Osteocyte (in vitro differentiated cells): ENCODE results near the gene KLHL14. TPM values are rescaled to one million over a fixed set of nuclear protein-coding genes. Genes with fewer than 3 reads are reported as not detected.

ENCODE experiments used
- DNase-seq: peaks from one replicate; pipeline ENCODE4 v3.0.0; 2021; ENCODE audit warnings: mixed read lengths; ENCODE audit not compliant: unreplicated experiment; ENCODE audit errors: extremely low spot score
- H3K27ac Mint-ChIP-seq: one replicate; pipeline ENCODE4 v1.8.0; 2021; ENCODE audit warnings: mild to moderate bottlenecking, mixed read lengths; ENCODE audit not compliant: unreplicated experiment
- H3K27me3 Mint-ChIP-seq: one replicate; pipeline ENCODE4 v1.8.0; 2021; ENCODE audit warnings: mixed read lengths; ENCODE audit not compliant: unreplicated experiment
- H3K36me3 Mint-ChIP-seq: one replicate; pipeline ENCODE4 v1.8.0; 2021; ENCODE audit warnings: mixed read lengths; ENCODE audit not compliant: unreplicated experiment
- H3K4me1 Mint-ChIP-seq: one replicate; pipeline ENCODE4 v1.8.0; 2021; ENCODE audit warnings: mixed read lengths; ENCODE audit not compliant: unreplicated experiment
- H3K4me3 Mint-ChIP-seq: one replicate; pipeline ENCODE4 v1.8.0; 2021; ENCODE audit warnings: mild to moderate bottlenecking, moderate library complexity, mixed read lengths; ENCODE audit not compliant: unreplicated experiment
- H3K9me3 Mint-ChIP-seq: one replicate; pipeline ENCODE4 v1.8.0; 2021; ENCODE audit warnings: mixed read lengths; ENCODE audit not compliant: unreplicated experiment
- total RNA-seq: library from RNA; stranded (reverse); gene quantifications from 2 replicates; pipeline ENCODE4 v1.2.1, GENCODE V29; 2021
- TF ChIP-seq, protein P1 (sequence below): fragments of 200-600 bp; sonication (generic); IDR thresholded peaks from 2 replicates; pipeline ENCODE4 v1.5.0; 2021; ENCODE audit warnings: antibody characterized with exemption, mild to moderate bottlenecking, moderate library complexity

Gene KLHL14
- total RNA-seq, 1 donor from 2014 or later: not detected

DNA sequence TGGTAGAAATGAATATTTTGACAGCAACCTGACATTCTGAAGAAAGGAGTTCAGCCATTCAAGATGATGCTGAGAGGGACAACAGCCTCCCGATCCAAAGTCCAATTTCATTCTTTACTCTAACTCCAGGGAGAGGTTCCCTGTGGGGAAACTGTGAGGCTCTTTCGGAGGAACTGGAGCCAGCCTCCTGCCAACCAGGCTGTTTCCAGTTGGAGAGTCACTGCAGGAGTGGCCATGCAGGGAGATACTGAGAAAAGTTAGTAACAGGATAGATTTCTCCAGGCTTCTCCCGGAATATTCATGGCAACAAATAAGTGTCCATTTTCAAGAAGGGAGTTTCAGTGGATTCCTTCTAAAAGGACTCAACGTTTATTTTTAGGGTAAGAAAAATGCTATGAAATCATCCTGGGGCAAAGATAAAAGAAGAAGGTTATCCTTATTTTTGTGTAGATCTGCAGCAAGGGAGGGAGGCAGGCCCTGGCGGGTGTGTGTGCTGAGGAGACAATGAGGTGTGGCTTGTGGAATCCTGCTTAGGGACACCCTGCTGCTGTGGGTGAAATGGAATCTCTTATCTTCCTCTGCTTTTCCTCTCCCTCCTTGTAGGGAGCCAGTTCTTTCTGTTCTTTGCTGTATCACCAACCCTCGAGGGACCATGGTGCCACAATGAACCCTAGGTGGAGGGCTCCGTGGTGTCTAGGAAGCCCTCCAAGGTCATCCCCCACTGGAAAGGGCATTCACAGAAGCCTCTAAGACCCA, 18.1 kb downstream of the KLHL14 start:
- TF ChIP-seq, protein P1, sequence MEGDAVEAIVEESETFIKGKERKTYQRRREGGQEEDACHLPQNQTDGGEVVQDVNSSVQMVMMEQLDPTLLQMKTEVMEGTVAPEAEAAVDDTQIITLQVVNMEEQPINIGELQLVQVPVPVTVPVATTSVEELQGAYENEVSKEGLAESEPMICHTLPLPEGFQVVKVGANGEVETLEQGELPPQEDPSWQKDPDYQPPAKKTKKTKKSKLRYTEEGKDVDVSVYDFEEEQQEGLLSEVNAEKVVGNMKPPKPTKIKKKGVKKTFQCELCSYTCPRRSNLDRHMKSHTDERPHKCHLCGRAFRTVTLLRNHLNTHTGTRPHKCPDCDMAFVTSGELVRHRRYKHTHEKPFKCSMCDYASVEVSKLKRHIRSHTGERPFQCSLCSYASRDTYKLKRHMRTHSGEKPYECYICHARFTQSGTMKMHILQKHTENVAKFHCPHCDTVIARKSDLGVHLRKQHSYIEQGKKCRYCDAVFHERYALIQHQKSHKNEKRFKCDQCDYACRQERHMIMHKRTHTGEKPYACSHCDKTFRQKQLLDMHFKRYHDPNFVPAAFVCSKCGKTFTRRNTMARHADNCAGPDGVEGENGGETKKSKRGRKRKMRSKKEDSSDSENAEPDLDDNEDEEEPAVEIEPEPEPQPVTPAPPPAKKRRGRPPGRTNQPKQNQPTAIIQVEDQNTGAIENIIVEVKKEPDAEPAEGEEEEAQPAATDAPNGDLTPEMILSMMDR: no peak
- Mint-ChIP-seq H3K4me1 (no peaks in the 10 kb centered on the region), H3K27me3 (peaks cover 11% of the 10 kb centered on the region), H3K27ac (no peak overlapping the region), H3K9me3 (no peaks in the 10 kb centered on the region), H3K36me3 (no peaks in the 10 kb centered on the region), H3K4me3 (no peak overlapping the region)
- no peak for DNase-seq

DNA sequence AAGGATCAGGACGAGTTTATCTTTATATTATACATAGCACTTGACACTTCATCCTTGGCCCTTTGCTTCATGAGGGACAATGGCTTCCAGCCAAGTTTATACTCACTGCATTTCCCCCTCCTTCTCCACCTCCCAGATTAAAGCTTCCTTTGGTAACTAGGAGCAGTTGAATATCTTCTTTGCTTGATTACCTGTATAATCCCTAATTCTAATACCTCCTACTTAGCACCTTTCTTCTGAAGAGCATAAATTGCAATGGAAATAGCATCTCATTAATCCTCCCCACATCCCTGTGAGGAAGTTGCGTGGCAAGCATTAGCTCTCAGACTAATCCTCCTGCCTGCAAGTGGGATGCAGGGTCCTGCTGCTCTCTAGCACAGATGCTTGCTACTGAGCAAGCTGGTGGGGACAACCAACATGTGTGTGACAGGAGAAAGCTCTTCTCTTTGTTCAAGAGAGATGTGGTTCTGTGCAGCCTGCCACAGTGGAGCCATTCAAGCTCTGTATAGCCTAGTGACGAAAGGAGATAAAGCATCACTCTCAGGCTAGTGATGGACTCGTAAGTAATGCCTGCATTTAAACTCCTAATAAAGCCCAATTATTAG, 19.1 kb downstream of the KLHL14 start:
- no peaks in the 10 kb centered on the region for H3K4me1 Mint-ChIP-seq
- H3K4me3 Mint-ChIP-seq: no peak overlapping the region
- H3K27me3 Mint-ChIP-seq: peaks cover 8% of the 10 kb centered on the region
- TF ChIP-seq, protein P1: no peak
- no peak for DNase-seq
- no peaks in the 10 kb centered on the region for H3K36me3 Mint-ChIP-seq
- no peak overlapping the region for H3K27ac Mint-ChIP-seq
- no peaks in the 10 kb centered on the region for H3K9me3 Mint-ChIP-seq

DNA sequence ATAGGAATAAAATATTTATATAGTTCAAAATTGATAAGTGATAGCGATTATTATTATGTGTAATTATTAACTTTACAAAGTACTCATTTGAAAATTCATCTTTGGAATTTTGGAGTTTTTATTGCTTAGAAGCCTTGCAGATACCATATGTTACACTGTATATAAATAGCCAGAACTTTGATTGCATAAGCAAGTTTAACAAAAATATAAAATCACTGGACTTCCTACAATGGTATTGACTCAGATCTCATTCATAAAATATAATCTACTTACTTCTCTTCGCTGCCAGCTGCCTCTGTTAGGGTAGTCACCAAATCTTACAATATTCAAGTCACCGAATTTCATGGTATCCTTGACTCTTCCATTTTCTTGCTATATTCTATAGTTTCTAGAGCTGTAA, 22.5 kb downstream of the KLHL14 start:
- Mint-ChIP-seq H3K9me3 (no peaks in the 10 kb centered on the region), H3K4me1 (no peaks in the 10 kb centered on the region), H3K27me3 (peaks cover 8% of the 10 kb centered on the region), H3K27ac (no peak overlapping the region), H3K4me3 (no peak overlapping the region), H3K36me3 (no peaks in the 10 kb centered on the region)
- TF ChIP-seq, protein P1: no peak
- DNase-seq: no peak

DNA sequence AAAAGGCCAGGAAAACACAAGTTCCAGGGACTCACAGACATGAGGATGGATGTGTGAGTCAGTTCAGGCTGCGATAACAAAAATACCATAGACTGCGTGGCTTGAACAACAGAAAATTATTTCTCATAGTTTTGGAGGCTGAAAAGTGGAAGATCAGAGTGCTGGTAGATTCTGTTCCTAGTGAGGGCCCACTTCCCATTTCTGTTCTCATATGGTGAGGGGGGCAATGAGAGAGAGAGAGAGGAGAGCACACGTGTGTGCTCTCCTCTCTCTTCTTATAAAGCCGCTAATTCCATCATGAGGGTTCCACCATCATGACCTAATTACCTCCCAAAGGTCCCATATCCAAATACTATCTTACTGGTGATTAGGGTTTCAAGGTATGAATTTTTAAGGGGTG, 23.0 kb downstream of the KLHL14 start:
- Mint-ChIP-seq H3K27ac (no peak overlapping the region), H3K9me3 (no peaks in the 10 kb centered on the region), H3K36me3 (no peaks in the 10 kb centered on the region), H3K27me3 (peaks cover 8% of the 10 kb centered on the region), H3K4me3 (no peak overlapping the region), H3K4me1 (no peaks in the 10 kb centered on the region)
- TF ChIP-seq, protein P1: no peak
- no peak for DNase-seq

DNA sequence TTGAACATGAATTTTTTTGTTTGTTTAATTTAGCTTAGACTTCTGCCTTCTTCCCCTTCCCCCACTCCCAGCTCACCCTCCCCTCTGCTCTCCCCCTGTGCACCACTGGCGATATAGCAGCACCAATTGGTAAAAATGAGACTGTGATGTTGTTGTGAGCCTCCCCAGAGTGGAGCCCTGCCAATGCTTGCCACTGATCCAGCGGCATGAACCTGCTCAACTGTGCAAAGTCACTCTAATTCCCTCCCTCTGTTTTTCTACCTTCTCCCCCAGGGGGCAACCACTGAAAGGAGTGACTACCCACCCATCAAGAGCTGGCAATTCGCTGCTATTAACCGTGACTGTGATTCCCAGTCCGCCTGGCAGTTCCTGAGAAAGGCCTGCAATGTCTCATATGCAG, 30.2 kb downstream of the KLHL14 start:
- H3K27ac Mint-ChIP-seq: no peak overlapping the region
- H3K36me3 Mint-ChIP-seq: no peaks in the 10 kb centered on the region
- H3K9me3 Mint-ChIP-seq: no peaks in the 10 kb centered on the region
- H3K4me3 Mint-ChIP-seq: no peak overlapping the region
- DNase-seq: no peak
- TF ChIP-seq, protein P1: no peak
- H3K4me1 Mint-ChIP-seq: no peaks in the 10 kb centered on the region
- peaks cover 8% of the 10 kb centered on the region for H3K27me3 Mint-ChIP-seq
